NT2/D1 (cell line): ENCODE results near the gene MAIP1.

Experiments
- DNase-seq: peaks from one replicate; pipeline ENCODE4 v3.0.0-alpha.2; 2011; ENCODE audit warnings: low read depth, low spot score
- H3K27me3 ChIP-seq: 2 replicates; pipeline ENCODE4 v1.6.0; 2011; ENCODE audit warnings: mild to moderate bottlenecking; ENCODE audit not compliant: insufficient read length, insufficient read depth
- H3K36me3 ChIP-seq: 2 replicates; pipeline ENCODE4 v1.6.1; 2011; ENCODE audit warnings: mild to moderate bottlenecking, low read length, mixed read lengths; ENCODE audit not compliant: insufficient read depth, insufficient read length
- H3K4me1 ChIP-seq: 2 replicates; pipeline ENCODE4 v1.5.1; 2011; ENCODE audit not compliant: insufficient read depth, insufficient read length
- H3K4me3 ChIP-seq: 2 replicates; pipeline ENCODE4 v1.5.1; 2011; ENCODE audit warnings: low read depth; ENCODE audit not compliant: insufficient read length
- H3K9ac ChIP-seq: 2 replicates; pipeline ENCODE4 v1.6.0; 2011; ENCODE audit warnings: low read depth; ENCODE audit not compliant: insufficient read length
- H3K9me3 ChIP-seq: 2 replicates; pipeline ENCODE4 v1.5.1; 2011; ENCODE audit warnings: mild to moderate bottlenecking, low read length; ENCODE audit not compliant: insufficient read depth
- SUZ12 ChIP-seq: IDR thresholded peaks from 2 replicates; pipeline ENCODE4 v1.6.1; 2011; ENCODE audit not compliant: insufficient read length, insufficient read depth; ENCODE audit errors: extremely low read depth
- YY1 ChIP-seq: IDR thresholded peaks from 2 replicates; pipeline ENCODE4 v1.6.1; 2011; ENCODE audit not compliant: insufficient read length, insufficient read depth
- ZNF274 ChIP-seq: IDR thresholded peaks from 2 replicates; pipeline ENCODE4 v1.6.1; 2011; ENCODE audit warnings: mild to moderate bottlenecking, low read depth, low read length

MAIP1 gene

DNA sequence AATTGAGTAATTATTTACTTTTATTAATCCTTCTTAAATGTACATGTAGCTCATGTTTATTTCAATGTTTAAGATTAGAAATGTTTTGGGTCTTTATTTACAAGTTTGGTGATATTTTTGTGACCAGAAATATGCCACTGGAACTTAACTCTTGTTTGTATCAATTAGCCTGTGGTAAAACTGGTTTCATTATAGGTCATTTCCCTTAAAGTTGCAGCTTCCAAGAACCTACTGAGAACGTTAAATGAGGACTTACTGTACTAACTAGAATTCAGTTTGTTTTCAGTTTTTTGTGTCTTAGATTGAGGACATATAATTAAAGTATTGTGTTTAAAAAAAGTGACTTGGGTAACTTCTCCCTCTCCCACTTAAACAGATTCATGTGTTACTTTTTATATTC is 4.4 kb upstream of the MAIP1 start:
- Histone ChIP-seq H3K27me3 (no peaks in the 10 kb centered on the region), H3K4me1 (peaks cover 2% of the 10 kb centered on the region), H3K4me3 (no peak overlapping the region), H3K36me3 (peaks cover 47% of the 10 kb centered on the region), H3K9me3 (no peaks in the 10 kb centered on the region), H3K9ac (no peak overlapping the region)
- no peak for DNase-seq
- TF ChIP-seq SUZ12, result no peak
- no peak for TF ChIP-seq YY1
- TF ChIP-seq ZNF274, result no peak

DNA sequence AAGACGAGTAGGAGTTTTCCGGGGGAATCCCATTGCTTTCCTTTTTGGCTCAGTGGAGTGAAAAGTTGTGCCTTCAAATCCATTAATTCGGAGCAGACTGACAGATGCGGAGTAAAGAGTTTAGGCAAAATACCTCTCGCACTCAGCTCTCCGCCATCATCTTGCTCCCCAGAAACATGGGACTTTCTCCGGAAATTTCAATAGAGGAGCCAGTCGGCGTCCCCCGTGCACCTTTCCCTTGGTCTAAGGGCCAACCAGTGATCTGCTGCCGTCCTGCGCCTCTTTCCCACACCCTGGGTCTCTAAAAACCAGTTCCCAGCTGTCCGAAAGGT is 409 bp upstream of the MAIP1 start:
- Histone ChIP-seq H3K27me3 (no peaks in the 10 kb centered on the region), H3K36me3 (peaks cover 48% of the 10 kb centered on the region), H3K4me3 (peak overlapping the region; percentile 96), H3K4me1 (peaks cover 2% of the 10 kb centered on the region), H3K9me3 (no peaks in the 10 kb centered on the region), H3K9ac (peak overlapping the region; percentile 99)
- DNase-seq, result no peak
- TF ChIP-seq ZNF274 (no peak), YY1 (no peak), SUZ12 (no peak)

DNA sequence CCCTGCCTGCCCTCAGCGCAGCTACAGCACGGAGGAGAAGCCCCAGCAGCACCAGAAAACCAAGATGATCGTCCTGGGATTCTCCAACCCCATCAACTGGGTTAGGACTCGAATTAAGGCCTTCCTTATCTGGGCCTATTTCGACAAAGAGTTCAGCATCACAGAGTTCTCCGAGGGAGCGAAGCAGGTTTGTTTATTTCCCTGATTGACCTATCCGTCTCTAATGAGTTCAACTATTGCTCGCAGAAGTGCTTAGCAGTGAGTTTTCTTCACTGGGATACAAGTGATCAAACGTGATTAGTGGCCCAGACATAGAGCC is 639 bp downstream of the MAIP1 start:
- Histone ChIP-seq H3K4me1 (peaks cover 2% of the 10 kb centered on the region), H3K36me3 (peaks cover 50% of the 10 kb centered on the region), H3K9me3 (no peaks in the 10 kb centered on the region), H3K4me3 (peak overlapping the region; percentile 96), H3K9ac (peak overlapping the region; percentile 99), H3K27me3 (no peaks in the 10 kb centered on the region)
- TF ChIP-seq YY1 (no peak), ZNF274 (no peak), SUZ12 (no peak)
- DNase-seq, result peak; percentile 9

DNA sequence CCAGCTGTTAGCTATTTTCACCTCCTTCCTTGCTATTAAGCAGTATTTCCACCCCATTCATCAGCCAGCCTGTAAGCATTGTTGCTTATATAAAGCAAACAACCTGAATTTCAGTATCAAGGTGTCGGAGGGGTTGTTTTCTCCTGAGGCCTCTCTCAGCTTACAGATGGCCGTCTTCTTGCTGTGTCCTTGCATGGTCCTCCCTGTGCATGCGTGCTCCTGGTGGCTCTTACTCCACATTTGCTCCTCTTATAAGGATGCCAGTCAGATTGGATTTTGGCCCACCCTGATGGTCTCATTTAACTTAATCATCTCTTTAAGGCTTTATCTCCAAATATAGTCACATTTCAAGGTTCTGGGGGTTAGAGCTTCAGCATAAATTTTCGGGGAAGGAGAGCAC is 2.6 kb downstream of the MAIP1 start:
- no peak for DNase-seq
- TF ChIP-seq SUZ12 (no peak), YY1 (no peak), ZNF274 (no peak)
- no peaks in the 10 kb centered on the region for H3K9me3 ChIP-seq
- no peak overlapping the region for H3K9ac ChIP-seq
- peaks cover 63% of the 10 kb centered on the region for H3K36me3 ChIP-seq
- no peaks in the 10 kb centered on the region for H3K27me3 ChIP-seq
- H3K4me3 ChIP-seq, result no peak overlapping the region
- H3K4me1 ChIP-seq, result peaks cover 2% of the 10 kb centered on the region

DNA sequence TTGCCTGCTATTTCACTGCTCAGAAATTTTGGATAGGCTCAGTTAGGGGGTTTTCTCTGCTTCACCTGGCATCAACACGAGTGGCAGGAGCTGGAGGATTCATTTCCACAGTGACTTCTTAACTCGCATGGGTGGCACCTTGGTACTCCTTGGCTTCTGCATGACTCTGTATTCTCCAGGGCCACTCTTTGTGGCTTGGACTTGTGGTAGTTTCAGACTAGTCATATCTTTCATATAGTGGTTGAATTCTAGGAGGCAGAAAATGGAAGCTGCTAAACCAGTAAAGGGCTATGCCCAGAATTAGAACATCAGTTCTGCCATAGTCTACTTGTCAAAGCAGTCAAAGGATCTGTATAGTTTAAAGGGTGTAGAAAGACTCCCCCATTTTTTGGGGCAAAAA is 6.8 kb downstream of the MAIP1 start:
- no peak overlapping the region for H3K9ac ChIP-seq
- H3K4me1 ChIP-seq, result no peaks in the 10 kb centered on the region
- no peaks in the 10 kb centered on the region for H3K27me3 ChIP-seq
- DNase-seq, result no peak
- TF ChIP-seq YY1, result no peak
- TF ChIP-seq ZNF274, result no peak
- no peak for TF ChIP-seq SUZ12
- no peak overlapping the region for H3K4me3 ChIP-seq
- H3K9me3 ChIP-seq, result no peaks in the 10 kb centered on the region
- peaks cover 82% of the 10 kb centered on the region for H3K36me3 ChIP-seq

DNA sequence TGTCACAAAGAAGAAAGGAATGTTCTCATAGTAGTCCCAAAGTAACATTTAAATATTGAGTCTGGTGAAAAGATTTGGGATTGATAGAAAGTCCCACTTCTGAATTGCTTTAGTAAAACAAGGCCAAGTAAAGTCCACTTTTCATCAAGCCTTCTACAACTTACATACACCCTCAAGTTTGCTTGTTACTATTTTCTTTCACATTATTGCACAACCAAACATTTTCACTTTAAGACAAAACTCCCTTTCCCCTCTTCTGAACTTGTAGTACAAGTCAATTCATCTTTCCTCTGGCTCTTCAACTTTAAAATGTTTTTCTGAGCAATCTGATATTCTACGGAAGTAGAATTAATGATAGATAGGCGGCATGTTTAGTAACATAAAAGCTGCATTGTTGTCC is 11.0 kb downstream of the MAIP1 start:
- TF ChIP-seq SUZ12, result no peak
- no peak for TF ChIP-seq ZNF274
- TF ChIP-seq YY1, result no peak
- no peaks in the 10 kb centered on the region for H3K9me3 ChIP-seq
- no peaks in the 10 kb centered on the region for H3K27me3 ChIP-seq
- no peak for DNase-seq
- H3K9ac ChIP-seq, result no peak overlapping the region
- H3K36me3 ChIP-seq, result peaks cover 42% of the 10 kb centered on the region
- no peaks in the 10 kb centered on the region for H3K4me1 ChIP-seq
- no peak overlapping the region for H3K4me3 ChIP-seq

DNA sequence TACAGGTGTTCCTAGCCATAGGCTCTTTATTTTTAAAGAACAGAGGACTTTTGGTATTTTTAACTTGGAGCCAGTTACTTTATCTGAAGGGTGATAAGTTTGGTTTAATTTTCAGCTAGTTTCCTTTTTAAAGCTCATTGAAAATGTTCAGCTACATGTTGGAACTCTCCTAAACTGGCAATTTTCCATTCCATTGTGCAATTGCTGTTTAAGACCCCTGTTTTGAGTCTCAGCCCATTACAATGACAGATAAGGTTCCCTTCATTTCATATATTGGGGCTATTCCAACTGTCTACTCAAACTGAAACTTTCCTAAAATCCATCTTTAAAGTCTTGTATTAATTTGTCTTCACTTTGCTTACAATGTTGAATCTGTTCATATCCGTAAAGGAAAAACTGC is 11.6 kb downstream of the MAIP1 start:
- TF ChIP-seq YY1 (no peak), SUZ12 (no peak), ZNF274 (no peak)
- no peak overlapping the region for H3K9ac ChIP-seq
- no peak for DNase-seq
- no peaks in the 10 kb centered on the region for H3K27me3 ChIP-seq
- no peak overlapping the region for H3K4me3 ChIP-seq
- no peaks in the 10 kb centered on the region for H3K9me3 ChIP-seq
- peaks cover 38% of the 10 kb centered on the region for H3K36me3 ChIP-seq
- H3K4me1 ChIP-seq, result no peaks in the 10 kb centered on the region

DNA sequence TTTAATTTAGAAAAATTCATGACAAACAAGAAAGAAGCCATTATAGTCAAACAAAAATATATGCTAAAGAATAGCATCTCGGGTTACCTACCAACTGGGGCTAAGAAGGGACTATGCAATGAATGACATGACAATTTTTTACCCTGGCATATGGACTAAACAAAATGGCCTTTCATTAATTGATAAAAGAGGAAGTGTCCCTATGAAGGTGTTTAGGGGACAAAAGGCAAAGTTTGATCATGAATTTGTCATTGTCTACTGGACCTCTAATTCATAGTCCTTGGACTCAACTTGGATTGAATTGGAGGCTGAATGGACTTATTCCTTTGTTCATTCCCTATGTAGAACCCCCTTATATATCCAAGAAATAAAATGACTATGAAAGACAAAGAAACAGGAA is 12.7 kb downstream of the MAIP1 start:
- H3K27me3 ChIP-seq, result no peaks in the 10 kb centered on the region
- H3K4me3 ChIP-seq, result no peak overlapping the region
- H3K9me3 ChIP-seq, result no peaks in the 10 kb centered on the region
- DNase-seq, result no peak
- H3K36me3 ChIP-seq, result peaks cover 27% of the 10 kb centered on the region
- H3K4me1 ChIP-seq, result no peaks in the 10 kb centered on the region
- H3K9ac ChIP-seq, result no peak overlapping the region
- TF ChIP-seq ZNF274 (no peak), SUZ12 (no peak), YY1 (no peak)
